ENCODE measurements around the gene HCN3.

DNA sequence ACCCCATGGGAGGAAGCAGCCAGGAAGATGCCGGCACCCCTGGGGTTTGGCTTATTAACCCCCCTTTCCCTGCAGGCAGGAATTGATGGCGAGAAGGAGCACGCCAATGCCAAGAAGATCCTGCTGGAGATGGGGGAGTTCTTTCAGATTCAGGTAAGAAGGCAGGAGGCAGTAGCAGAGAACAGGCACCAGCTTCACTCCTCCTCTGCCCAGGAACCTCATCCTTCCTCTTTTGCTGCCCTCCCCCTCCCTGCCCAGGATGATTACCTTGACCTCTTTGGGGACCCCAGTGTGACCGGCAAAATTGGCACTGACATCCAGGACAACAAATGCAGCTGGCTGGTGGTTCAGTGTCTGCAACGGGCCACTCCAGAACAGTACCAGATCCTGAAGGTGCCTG is 42.3 kb downstream of the HCN3 start:
- TF ChIP-seq, protein P1, sequence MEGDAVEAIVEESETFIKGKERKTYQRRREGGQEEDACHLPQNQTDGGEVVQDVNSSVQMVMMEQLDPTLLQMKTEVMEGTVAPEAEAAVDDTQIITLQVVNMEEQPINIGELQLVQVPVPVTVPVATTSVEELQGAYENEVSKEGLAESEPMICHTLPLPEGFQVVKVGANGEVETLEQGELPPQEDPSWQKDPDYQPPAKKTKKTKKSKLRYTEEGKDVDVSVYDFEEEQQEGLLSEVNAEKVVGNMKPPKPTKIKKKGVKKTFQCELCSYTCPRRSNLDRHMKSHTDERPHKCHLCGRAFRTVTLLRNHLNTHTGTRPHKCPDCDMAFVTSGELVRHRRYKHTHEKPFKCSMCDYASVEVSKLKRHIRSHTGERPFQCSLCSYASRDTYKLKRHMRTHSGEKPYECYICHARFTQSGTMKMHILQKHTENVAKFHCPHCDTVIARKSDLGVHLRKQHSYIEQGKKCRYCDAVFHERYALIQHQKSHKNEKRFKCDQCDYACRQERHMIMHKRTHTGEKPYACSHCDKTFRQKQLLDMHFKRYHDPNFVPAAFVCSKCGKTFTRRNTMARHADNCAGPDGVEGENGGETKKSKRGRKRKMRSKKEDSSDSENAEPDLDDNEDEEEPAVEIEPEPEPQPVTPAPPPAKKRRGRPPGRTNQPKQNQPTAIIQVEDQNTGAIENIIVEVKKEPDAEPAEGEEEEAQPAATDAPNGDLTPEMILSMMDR (IDR thresholded peaks at IDR 0.05), result no peak
- no peak for TF ChIP-seq EZH2 (IDR thresholded peaks at IDR 0.05; ENCODE audit: borderline replicate concordance, insufficient read depth, low read depth, low read length, poor library complexity, severe bottlenecking)
